H9 (cell line): Measurements from ENCODE around the gene ETV5. TPM values are rescaled to one million over a fixed set of nuclear protein-coding genes. Genes with fewer than 3 reads are reported as not detected.

Experiments
- DNase-seq: peaks from one replicate; pipeline ENCODE4 v3.0.0-alpha.2; 2017
- H2AFZ ChIP-seq: one replicate; pipeline ENCODE4 v1.6.1; 2013; ENCODE audit warnings: mild to moderate bottlenecking, low read length, control low read depth, moderate library complexity
- H2AK5ac ChIP-seq: 2 replicates; pipeline ENCODE4 v1.6.1; 2013; ENCODE audit warnings: low read length, control low read depth, mixed read lengths; ENCODE audit not compliant: insufficient read length
- H2BK120ac ChIP-seq: one replicate; pipeline ENCODE4 v1.6.1; 2013; ENCODE audit warnings: low read depth, mild to moderate bottlenecking, low read length, control low read depth, inconsistent platforms; ENCODE audit not compliant: poor library complexity, severe bottlenecking
- H2BK12ac ChIP-seq: 2 replicates; pipeline ENCODE4 v1.6.1; 2013; ENCODE audit warnings: low read length, control low read depth, mixed read lengths, low read depth; ENCODE audit not compliant: insufficient read length
- H2BK15ac ChIP-seq: 2 replicates; pipeline ENCODE4 v1.6.1; 2013; ENCODE audit warnings: low read depth, low read length, control low read depth
- H2BK20ac ChIP-seq: one replicate; pipeline ENCODE4 v1.6.1; 2013; ENCODE audit warnings: low read depth, mild to moderate bottlenecking, low read length, control low read depth, inconsistent platforms; ENCODE audit not compliant: poor library complexity, severe bottlenecking
- H2BK5ac ChIP-seq: 2 replicates; pipeline ENCODE4 v1.6.1; 2013; ENCODE audit warnings: low read length, control low read depth, mixed read lengths; ENCODE audit not compliant: insufficient read length
- H3K14ac ChIP-seq: 2 replicates; pipeline ENCODE4 v1.6.1; 2013; ENCODE audit warnings: low read length, control low read depth; ENCODE audit not compliant: insufficient read depth
- H3K18ac ChIP-seq: 2 replicates; pipeline ENCODE4 v1.6.1; 2013; ENCODE audit warnings: low read depth, mild to moderate bottlenecking, mixed read lengths, low read length, control low read depth; ENCODE audit not compliant: insufficient read length
- H3K23ac ChIP-seq: 2 replicates; pipeline ENCODE4 v1.6.1; 2013; ENCODE audit warnings: low read length, control low read depth, mixed read lengths, low read depth; ENCODE audit not compliant: insufficient read length
- H3K23me2 ChIP-seq: 2 replicates; pipeline ENCODE4 v1.6.1; 2013; ENCODE audit warnings: low read depth, mild to moderate bottlenecking, mixed read lengths, low read length, control low read depth; ENCODE audit not compliant: insufficient read length, poor library complexity, severe bottlenecking
- H3K27ac ChIP-seq: 2 replicates; pipeline ENCODE4 v1.5.1; 2013; ENCODE audit warnings: low read length, control low read depth, mixed read lengths, low read depth; ENCODE audit not compliant: insufficient read length
- H3K27me3 ChIP-seq: 2 replicates; pipeline ENCODE4 v1.6.1; 2013; ENCODE audit warnings: low read length, control low read depth, inconsistent platforms; ENCODE audit not compliant: insufficient read depth
- H3K4ac ChIP-seq: 2 replicates; pipeline ENCODE4 v1.6.1; 2013; ENCODE audit warnings: low read depth, mild to moderate bottlenecking, control low read depth, inconsistent platforms, low read length, moderate library complexity
- H3K4me1 ChIP-seq: 2 replicates; pipeline ENCODE4 v1.6.1; 2013; ENCODE audit warnings: low read length, control low read depth, inconsistent platforms; ENCODE audit not compliant: insufficient read depth
- H3K4me2 ChIP-seq: 2 replicates; pipeline ENCODE4 v1.6.1; 2013; ENCODE audit warnings: low read length, control low read depth, mixed read lengths; ENCODE audit not compliant: insufficient read length, insufficient read depth
- H3K56ac ChIP-seq: 2 replicates; pipeline ENCODE4 v1.6.1; 2013; ENCODE audit warnings: low read depth, mild to moderate bottlenecking, mixed read lengths, low read length, control low read depth; ENCODE audit not compliant: insufficient read length
- H3K79me1 ChIP-seq: 2 replicates; pipeline ENCODE4 v1.6.1; 2013; ENCODE audit warnings: low read depth, mild to moderate bottlenecking, moderate library complexity, low read length, control low read depth, inconsistent platforms; ENCODE audit not compliant: insufficient read depth, poor library complexity, severe bottlenecking
- H3K79me2 ChIP-seq: 2 replicates; pipeline ENCODE4 v1.6.1; 2013; ENCODE audit warnings: low read length, control low read depth, inconsistent platforms; ENCODE audit not compliant: insufficient read depth
- H3K9ac ChIP-seq: 2 replicates; pipeline ENCODE4 v1.6.1; 2013; ENCODE audit warnings: low read length, control low read depth, mixed read lengths; ENCODE audit not compliant: insufficient read length; ENCODE audit errors: extremely low read depth
- H3K9me3 ChIP-seq: one replicate; pipeline ENCODE4 v1.6.1; 2013; ENCODE audit warnings: low read depth, low read length, inconsistent platforms; ENCODE audit not compliant: control insufficient read depth
- H3T11ph ChIP-seq: one replicate; pipeline ENCODE4 v1.6.1; 2013; ENCODE audit warnings: mild to moderate bottlenecking, low read length, control low read depth, inconsistent platforms
- H4K20me1 ChIP-seq: one replicate; pipeline ENCODE4 v1.6.1; 2013; ENCODE audit not compliant: control insufficient read depth, insufficient read length, insufficient read depth
- H4K5ac ChIP-seq: 2 replicates; pipeline ENCODE4 v1.6.1; 2013; ENCODE audit warnings: low read depth, mild to moderate bottlenecking, mixed read lengths, low read length, control low read depth; ENCODE audit not compliant: insufficient read length
- H4K8ac ChIP-seq: replicated peaks from 2 replicates; pipeline ENCODE4 v1.6.1; 2013; ENCODE audit warnings: low read length, control low read depth, mixed read lengths, low read depth; ENCODE audit not compliant: insufficient read length
- H4K91ac ChIP-seq: 2 replicates; pipeline ENCODE4 v1.6.1; 2013; ENCODE audit warnings: low read depth, mild to moderate bottlenecking, moderate library complexity, mixed read lengths, low read length, control low read depth; ENCODE audit not compliant: insufficient read length
- H3K27ac Mint-ChIP-seq, 3 experiments: 2 replicates in 2 of 3; 3 replicates in 1 of 3; pipeline ENCODE4 v1.8.0; 2020 to 2021; ENCODE audit warnings: mixed read lengths in 3 of 3, mild to moderate bottlenecking in 1 of 3, moderate library complexity in 1 of 3
- H3K27me3 Mint-ChIP-seq: 2 replicates; pipeline ENCODE4 v1.8.0; 2021; ENCODE audit warnings: low read depth, mild to moderate bottlenecking, moderate library complexity, mixed read lengths
- H3K36me3 Mint-ChIP-seq, 3 experiments: 2 replicates in 2 of 3; 3 replicates in 1 of 3; pipeline ENCODE4 v1.8.0; 2020 to 2021; ENCODE audit warnings: low read depth in 3 of 3, mixed read lengths in 3 of 3; ENCODE audit not compliant: insufficient read depth in 1 of 3
- H3K4me1 Mint-ChIP-seq, 2 experiments: 2 replicates each; pipeline ENCODE4 v1.8.0; 2020; ENCODE audit warnings: mixed read lengths in 2 of 2
- H3K4me3 Mint-ChIP-seq, 2 experiments: 2 replicates in 1 of 2; 3 replicates in 1 of 2; pipeline ENCODE4 v1.8.0; 2020 to 2021; ENCODE audit warnings: mild to moderate bottlenecking in 2 of 2, mixed read lengths in 2 of 2, moderate library complexity in 1 of 2
- H3K9me3 Mint-ChIP-seq, 2 experiments: 2 replicates in 1 of 2; 3 replicates in 1 of 2; pipeline ENCODE4 v1.8.0; 2020; ENCODE audit warnings: mild to moderate bottlenecking in 2 of 2, mixed read lengths in 2 of 2, moderate library complexity in 1 of 2
- CTCF ChIP-seq: fragments of 200-600 bp; sonication (generic); conservative IDR thresholded peaks from 3 replicates; pipeline ENCODE4 v1.8.0; 2021; ENCODE audit warnings: antibody characterized with exemption, mild to moderate bottlenecking
- whole genome bisulfite sequencing: extraction: QIAGEN DNeasy Blood & Tissue Kit; methylation state at CpG from one replicate; pipeline ENCODE4 v1.1.7; 2013; ENCODE audit warnings: missing lambda C conversion rate, low lambda C conversion rate, mixed read lengths; ENCODE audit not compliant: insufficient read length; ENCODE audit errors: extremely low coverage; 5-methylcytosine and 5-hydroxymethylcytosine counted together
- total RNA-seq: library from RNA; stranded (reverse); gene quantifications from 2 replicates; pipeline ENCODE4 v1.2.1, GENCODE V29; 2021

ETV5 gene
- total RNA-seq, 1 experiment from 2014 or later = 7.7 TPM

GRCh38 chr3:186105543-186105942, 3.3 kb downstream of the ETV5 start:
- Histone ChIP-seq H2BK20ac (no peak overlapping the region), H3K18ac (no peak overlapping the region), H3T11ph (no peak overlapping the region), H3K79me1 (no peaks in the 10 kb centered on the region), H2BK15ac (no peak overlapping the region), H2BK120ac (no peak overlapping the region), H4K8ac (no peak overlapping the region), H3K23me2 (peaks cover 13% of the 10 kb centered on the region), H3K56ac (no peak overlapping the region), H3K79me2 (no peaks in the 10 kb centered on the region; the same call in 1 of the 2 replicates), H3K4me2 (no peak overlapping the region), H2AFZ (no peak overlapping the region), H3K4me1 (peaks cover 2% of the 10 kb centered on the region; the same call in 1 of the 2 replicates), H4K5ac (no peak overlapping the region), H2BK5ac (no peak overlapping the region), H3K27me3 (peaks cover 4% of the 10 kb centered on the region), H2AK5ac (no peak overlapping the region), H2BK12ac (no peak overlapping the region), H3K27ac (no peak overlapping the region), H3K9ac (no peak overlapping the region), H3K9me3 (no peaks in the 10 kb centered on the region), H4K91ac (no peak overlapping the region), H3K4ac (no peak overlapping the region), H3K14ac (no peak overlapping the region), H3K23ac (no peak overlapping the region), H4K20me1 (no peaks in the 10 kb centered on the region)
- Mint-ChIP-seq H3K4me1 (peaks cover 29 to 33% of the 10 kb centered on the region in 2 experiments), H3K27me3 (peaks cover 86% of the 10 kb centered on the region), H3K4me3 (peak overlapping the region in 1 of 2 experiments; percentile 8; a peak in 2 of 5 replicates), H3K36me3 (peaks cover 0 to 15% (median 0%) of the 10 kb centered on the region in 3 experiments; a peak in 2 of 7 replicates), H3K27ac (no peak overlapping the region), H3K9me3 (no peaks in the 10 kb centered on the region; a peak in 2 of 5 replicates)
- WGBS = no CpG with 5 or more reads among the region's 6 CpGs
- no peak for DNase-seq
- no peak for TF ChIP-seq CTCF
